Activated naive CD4-positive, alpha-beta T cell treated with Interleukin-2 at 50 U/mL for 16 hours (primary cell): ENCODE measurements around the gene ARHGEF1.

ENCODE experiments used
- DNase-seq: peaks from one replicate; pipeline ENCODE4 v3.0.0-alpha.2; 2020

The ARHGEF1 gene

DNA sequence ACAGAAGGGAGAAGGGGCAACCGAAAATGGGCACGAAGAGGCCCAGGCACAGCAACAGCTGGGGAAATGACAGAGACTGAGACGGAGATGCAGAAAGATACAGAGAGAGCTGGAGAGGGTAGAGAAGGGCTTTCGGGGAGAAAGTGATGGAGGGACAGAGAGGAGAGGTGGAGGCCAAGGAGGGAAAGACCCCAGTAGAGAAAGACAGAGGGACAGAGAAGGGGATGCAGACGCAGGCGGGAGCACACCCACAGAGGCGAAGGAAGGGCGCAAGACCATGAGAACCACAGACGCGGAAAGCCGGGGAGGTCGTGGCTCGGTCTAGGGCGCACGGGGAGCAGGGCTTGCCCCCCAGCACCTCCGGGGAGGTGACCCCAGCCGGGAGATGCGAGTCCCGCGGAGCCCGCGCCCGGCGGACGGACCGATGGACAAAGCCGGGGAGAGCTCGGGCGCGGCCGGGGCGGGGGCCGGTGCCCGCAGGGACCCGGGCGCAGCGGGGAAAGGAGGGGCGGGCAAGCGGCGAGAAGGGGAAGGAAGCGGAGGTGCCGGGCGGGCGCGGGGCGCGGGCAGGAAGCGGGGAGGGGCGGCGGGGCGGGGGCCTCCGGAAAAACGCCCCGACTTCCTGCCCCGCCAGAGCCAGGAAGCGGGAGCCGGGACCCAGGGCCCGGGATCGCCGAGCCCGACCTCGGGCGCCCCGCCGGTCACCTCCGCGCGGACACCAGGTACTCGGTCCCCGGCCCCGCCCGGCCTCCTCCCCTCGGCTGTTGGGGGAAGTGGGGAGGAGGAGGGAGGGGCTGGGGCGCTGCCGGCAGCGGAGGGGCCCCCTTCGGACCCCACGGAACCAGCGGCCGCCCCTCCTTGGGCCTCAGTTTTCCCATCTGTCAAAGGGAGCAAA, at the start of gene ARHGEF1:
TSS of gene ARHGEF1 (plus strand) at position 617 of the 895 bp plus-strand sequence. CDS start 4,899 bp downstream, outside the sequence.
- peak; percentile 60 for DNase-seq

DNA sequence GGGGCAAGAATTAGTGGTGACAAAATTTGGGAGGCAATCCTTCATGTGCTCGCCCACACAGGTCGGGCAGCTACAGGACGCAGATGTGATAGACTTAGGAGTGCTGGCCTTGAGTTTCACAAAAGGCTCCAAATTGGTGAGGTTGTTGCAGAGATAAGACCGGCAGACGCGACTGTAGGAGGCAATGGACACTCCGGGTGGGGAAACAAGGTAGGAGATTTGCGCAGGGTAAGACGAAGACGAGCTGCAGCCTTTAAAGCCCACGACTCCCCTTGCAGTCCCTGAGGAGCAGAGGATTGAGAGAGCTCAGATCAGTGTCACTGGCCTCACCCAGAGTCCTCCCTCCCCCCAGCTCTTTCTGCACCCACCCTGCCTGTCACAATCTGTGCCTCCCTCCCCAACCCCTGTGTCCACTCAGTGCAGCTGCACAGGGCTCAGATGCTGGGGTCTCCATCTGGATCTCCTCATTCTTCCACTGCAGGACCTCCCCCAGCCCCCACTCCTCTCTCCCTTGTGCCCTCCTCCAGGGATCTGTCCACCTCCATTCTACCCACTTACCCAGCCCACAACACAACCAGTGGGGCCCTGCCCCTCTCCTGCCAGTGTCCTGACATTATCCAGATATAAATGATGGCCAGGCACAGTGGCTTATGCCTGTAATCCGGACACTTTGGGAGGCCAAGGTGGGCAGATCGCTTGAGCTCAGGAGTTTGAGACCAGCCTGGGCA, 44.8 kb upstream of the ARHGEF1 start:
- no peak for DNase-seq

DNA sequence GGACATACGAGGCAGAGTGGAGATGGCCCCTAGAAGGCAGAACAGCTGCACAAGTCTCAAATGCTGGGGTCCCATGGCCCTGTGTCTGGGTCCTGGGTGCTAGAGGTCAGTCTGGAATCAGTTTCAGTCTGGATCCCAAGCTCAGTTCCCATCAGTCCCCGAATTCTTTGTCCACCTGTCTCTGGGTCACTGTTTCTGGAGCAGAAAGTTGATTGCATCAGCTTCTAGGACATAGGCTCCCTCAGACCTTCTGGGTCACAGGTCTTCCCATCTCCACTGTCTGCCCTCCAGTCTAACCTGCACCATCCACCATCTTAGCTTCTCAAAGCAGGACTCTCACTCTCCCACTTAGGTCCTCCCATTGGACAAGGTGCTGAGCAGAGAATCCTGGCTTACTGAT, 43.8 kb upstream of the ARHGEF1 start:
- no peak for DNase-seq

- DNase-seq: no peak
Measured at GRCh38 chr19:41843371-41843770, 39.6 kb upstream of the ARHGEF1 start.

DNA sequence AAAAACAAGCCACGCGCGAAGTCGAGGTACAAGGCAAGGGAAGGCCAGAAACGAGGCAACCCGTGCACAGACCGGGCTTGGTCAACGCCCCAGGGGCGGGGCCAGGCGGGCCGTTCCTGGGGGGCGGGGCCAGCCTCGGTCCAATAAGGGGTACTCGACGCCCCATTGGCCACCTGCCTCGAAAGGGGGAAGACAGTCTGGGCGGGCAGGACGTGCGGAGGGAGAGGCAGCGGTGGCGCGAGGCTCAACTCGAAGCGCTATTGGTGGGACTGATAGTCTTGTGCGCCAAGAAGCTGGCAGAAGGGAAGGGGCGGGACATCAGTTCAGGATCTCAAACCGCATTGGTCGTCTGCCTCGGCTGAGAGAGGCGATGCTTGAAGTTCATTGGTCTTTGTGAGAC, 38.4 kb upstream of the ARHGEF1 start, which contains the start of gene LYPD4:
TSS of gene LYPD4 (minus strand) at position 83 of the 400 bp plus-strand sequence. CDS start 5,398 bp downstream, outside the sequence.
- DNase-seq: no peak

DNA sequence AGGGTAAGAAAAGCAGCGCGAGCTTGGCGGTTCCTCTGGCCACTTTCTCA, 38.2 kb upstream of the ARHGEF1 start, which contains the start of gene DMRTC2:
TSS of gene DMRTC2 (plus strand) at position 42 of the 50 bp plus-strand sequence. CDS start 2,387 bp downstream, outside the sequence.
- DNase-seq: no peak

DNA sequence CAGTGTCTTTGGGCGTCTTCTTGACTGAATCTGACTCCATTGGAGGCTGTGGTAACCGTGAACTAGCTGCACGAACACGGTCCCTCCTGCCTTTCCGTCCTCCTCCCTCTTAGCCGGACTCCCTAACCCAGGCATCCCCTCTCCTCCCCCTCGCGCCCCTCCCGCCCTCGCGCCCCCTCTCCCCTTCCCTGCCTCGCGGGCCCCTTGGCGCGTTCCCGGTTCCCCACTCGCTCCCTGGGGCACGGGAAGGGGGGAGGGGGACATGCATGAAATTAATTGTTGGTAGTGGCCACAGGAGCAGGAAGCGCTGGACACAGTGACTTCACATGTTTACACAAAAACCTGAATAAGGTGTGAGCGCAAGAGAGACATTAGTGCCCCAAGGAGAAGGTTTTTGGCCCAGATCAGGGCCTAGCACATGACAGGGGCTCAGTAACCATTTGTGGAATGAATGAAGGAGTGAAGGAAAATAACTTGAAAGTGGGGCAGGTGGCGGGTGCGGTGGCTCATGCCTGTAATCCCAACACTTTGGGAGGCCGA, 37.9 kb upstream of the ARHGEF1 start:
- DNase-seq: no peak

DNA sequence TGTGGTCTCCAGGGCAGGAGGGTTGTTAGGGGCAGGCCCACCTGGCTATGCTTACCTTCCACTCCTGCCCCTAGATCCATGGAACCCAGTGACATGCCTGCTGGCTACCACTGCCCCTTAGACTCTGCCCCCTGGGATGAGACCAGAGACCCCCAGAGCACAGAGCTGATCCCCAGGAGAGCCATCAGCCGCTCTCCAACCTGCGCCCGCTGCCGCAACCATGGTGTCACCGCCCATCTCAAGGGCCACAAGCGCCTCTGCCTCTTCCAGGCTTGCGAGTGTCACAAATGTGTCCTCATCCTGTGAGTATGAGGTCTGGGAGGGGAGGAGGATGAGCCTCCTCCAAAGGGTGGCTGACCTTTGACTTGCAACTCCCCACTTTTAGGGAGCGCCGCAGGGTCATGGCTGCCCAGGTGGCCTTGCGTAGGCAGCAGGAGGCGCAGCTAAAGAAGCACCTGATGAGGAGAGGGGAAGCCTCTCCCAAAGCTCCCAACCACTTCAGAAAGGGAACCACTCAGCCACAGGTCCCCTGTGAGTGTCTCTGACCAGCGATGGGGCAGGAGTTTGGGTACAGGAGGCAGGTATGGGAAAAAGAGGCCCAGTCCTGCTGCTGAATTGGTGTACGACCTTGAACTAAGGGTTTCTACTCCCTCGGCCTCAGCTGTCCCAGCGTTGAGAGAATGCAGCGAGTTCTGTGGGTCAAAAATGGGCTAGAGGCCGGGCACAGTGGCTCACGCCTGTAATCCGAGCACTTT, 35.5 kb upstream of the ARHGEF1 start:
- no peak for DNase-seq

GRCh38 chr19:41848666-41849065, 34.3 kb upstream of the ARHGEF1 start:
- DNase-seq: no peak

- DNase-seq: no peak
Measured at GRCh38 chr19:41849067-41849466, 33.9 kb upstream of the ARHGEF1 start.

DNA sequence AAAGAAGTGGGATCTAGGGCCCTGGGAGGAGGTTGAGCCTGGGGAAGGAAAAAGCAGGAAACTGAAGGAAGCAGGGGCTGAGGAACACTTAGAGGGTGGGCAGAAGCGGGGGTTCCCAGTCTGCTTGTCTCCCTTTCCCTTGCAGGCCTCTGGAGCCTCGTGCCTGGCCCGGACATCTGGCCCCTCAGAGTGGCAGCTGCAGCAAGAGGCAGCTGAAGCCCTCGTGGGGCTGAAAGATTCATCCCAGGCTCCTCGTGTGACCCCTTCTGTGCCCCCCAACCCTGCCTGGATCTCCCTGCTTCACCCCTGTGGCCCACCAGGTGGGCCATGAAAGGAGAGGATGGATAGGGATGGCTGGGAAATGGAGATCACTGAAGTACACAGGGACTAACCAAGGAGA, 32.6 kb upstream of the ARHGEF1 start:
- DNase-seq: no peak

GRCh38 chr19:41851456-41851855, 31.5 kb upstream of the ARHGEF1 start:
- no peak for DNase-seq

DNA sequence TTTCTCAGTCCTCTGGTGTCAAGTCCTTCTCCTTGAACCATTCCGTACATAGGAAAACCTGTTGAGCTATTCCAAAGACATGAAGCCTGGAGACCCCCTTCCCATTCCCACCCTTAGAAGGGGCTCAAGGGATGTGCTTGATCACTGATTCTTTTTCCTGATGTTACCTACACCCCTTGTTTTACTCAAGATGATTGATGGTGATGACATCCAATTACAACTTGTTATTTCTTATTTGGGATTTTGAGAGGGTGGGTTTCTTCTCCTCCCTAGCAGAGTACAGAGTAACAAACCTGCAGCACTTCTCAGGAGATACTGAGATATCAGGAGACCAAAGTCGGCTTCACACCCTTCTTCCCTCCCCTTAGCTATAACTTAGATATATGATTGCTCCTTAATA, 29.6 kb upstream of the ARHGEF1 start:
- no peak for DNase-seq

- no peak for DNase-seq
Measured at GRCh38 chr19:41853768-41854167, 29.2 kb upstream of the ARHGEF1 start.

DNA sequence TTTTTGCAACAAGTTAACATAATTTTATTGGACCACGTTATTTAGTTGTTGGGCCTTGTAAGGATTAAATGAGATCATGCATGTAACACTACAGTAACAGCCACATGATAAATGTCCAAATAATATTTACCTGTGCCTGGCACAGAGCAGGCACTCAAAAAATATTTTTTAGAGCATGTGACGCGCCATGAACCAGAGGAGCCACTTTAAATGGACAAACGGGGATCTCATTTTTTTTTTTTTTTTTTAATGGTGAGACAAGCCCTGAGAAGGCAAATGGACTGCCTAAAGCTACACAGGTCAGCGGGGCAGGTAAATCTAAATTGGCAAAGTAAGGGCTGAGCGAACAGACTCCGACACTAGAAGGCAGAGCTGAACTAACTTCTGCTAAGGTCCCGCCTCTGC, 23.8 kb upstream of the ARHGEF1 start:
- DNase-seq: no peak

- peak; percentile 98 for DNase-seq
Measured at GRCh38 chr19:41859618-41860418, 23.2 kb upstream of the ARHGEF1 start, which contains the start of gene RPS19. Gene RPS19, plus strand, starts transcription at chr19:41860255. Its CDS starts 520 bp downstream, at chr19:41860775.

DNA sequence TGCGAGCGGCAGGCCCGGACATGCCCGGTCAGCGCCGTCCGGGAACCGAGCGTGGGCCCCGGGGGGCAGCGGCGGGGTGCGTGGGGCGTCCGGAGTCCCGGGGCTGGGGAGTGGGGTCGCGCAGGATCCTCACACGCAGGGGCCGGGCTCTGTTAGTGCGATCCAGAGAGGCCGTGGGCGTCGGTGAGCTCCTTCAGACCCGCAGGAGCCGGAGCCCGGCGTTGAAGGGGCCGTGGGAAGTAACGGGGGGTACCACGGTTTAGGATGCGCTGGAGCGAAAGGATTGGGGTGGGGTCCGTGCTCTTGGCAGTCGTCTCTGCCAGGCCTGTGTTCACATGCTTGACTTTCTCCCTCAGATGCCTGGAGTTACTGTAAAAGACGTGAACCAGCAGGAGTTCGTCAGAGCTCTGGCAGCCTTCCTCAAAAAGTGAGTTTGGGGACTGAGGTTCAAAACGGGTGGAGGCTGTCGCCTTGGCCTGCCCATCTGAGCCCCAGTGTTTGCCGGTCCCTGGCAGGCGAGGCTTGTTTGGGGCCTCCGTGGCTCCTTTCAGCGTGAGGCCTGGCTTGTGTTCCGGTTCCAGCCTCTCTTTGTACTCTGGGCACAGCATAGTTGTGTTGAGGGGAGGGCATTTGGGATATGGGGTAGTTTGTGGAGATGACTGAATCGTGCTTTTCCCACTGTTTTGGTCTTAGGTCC, 22.4 kb upstream of the ARHGEF1 start:
- peak; percentile 35 for DNase-seq

- no peak for DNase-seq
Measured at GRCh38 chr19:41861116-41861768, 21.7 kb upstream of the ARHGEF1 start.

DNA sequence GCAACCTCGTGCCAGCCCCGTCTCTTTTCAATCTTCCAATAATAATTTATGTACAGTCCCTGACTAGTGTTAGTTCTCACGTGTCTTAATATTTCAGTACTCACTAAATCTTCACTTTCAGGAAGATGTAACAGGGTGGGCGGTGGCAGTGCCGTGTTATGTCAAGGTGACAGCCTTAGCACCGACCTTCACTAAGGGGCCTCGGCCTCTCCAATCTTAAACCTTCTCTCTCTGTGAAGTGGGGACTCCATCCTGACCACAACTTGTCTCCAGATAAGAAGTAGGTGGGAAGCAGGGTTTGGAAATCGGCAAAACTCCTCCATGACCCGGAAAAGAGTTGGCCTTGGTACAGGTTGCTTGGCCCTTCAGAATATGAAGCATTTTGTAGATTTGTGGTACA, 21.1 kb upstream of the ARHGEF1 start:
- peak; percentile 30 for DNase-seq

DNA sequence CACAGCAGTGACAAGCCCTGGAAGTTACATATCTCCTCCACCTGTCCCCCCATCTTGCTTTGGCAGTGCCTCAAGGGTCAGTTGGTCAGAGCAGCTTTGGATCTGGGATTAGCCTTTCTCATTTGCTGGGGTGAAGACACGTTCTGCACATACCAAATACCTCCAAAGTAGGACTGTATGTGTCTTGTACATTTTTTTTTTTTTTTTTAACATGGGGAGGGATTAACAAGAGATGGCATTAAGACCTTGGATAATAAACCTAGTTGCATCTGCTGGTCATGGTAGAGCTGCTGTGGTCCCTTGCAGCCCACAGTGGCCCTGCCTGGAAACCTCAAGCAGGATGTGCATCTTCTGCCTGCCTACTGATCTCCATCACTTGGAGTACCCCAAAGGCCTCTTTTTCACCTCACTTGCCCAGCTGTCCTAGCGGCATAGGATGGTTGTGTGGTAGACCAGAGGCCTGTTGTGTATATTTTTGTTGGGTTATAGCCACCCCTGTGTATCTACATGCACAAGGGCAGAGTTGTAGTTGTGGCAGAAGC, 20.5 kb upstream of the ARHGEF1 start:
- peak; percentile 6 for DNase-seq
